MM.1S (cell line): Measurements from ENCODE around the gene OSR1.

ENCODE experiments used
- CTCF ChIP-seq: fragments of 300-600 bp; sonication (generic); IDR thresholded peaks from 2 replicates; pipeline ENCODE4 v1.5.1; 2016; ENCODE audit warnings: antibody characterized with exemption, low read length, mixed read lengths
- EZH2phosphoT487 ChIP-seq: fragments of 300-600 bp; sonication (generic); IDR thresholded peaks from 2 replicates; pipeline ENCODE4 v1.6.1; 2018; ENCODE audit warnings: antibody characterized with exemption, low read length

GRCh38 chr2:19327496-19327895, 30.9 kb downstream of the OSR1 start:
- TF ChIP-seq CTCF (no peak), EZH2phosphoT487 (no peak)
